OCI-LY1 (cell line): ENCODE measurements around the gene OSMR.
"Not testable (repeated sequence)": the region's sequence is repeated elsewhere in the genome, so short reads cannot be mapped to it uniquely, and the experiment has no call there.

Experiments
- H2AFZ ChIP-seq: fragments of 200-600 bp; sonication (generic), shearing (Covaris generic); 2 replicates; pipeline ENCODE4 v1.6.0; 2014; ENCODE audit warnings: antibody characterized with exemption, mild to moderate bottlenecking, low read length
- H3F3A ChIP-seq: fragments of 200-600 bp; sonication (generic), shearing (Covaris generic); 2 replicates; pipeline ENCODE4 v1.6.0; 2014; ENCODE audit warnings: mild to moderate bottlenecking, antibody characterized with exemption, low read length, moderate library complexity; ENCODE audit not compliant: insufficient read depth
- H3K27ac ChIP-seq: fragments of 200-600 bp; sonication (generic); 2 replicates; pipeline ENCODE4 v1.5.1; 2014; ENCODE audit warnings: low read length, mixed run types, mild to moderate bottlenecking, low read depth; ENCODE audit not compliant: poor library complexity, severe bottlenecking
- H3K27me3 ChIP-seq: fragments of 200-600 bp; sonication (generic); 2 replicates; pipeline ENCODE4 v1.6.0; 2014; ENCODE audit warnings: antibody characterized with exemption, mild to moderate bottlenecking, low read length, moderate library complexity; ENCODE audit not compliant: insufficient read depth
- H3K36me3 ChIP-seq: fragments of 200-600 bp; sonication (generic); 2 replicates; pipeline ENCODE4 v1.6.1; 2014; ENCODE audit warnings: mild to moderate bottlenecking, antibody characterized with exemption, low read length, moderate library complexity, mixed read lengths; ENCODE audit not compliant: insufficient read depth
- H3K4me1 ChIP-seq: fragments of 200-600 bp; sonication (generic); 2 replicates; pipeline ENCODE4 v1.5.1; 2014; ENCODE audit warnings: mild to moderate bottlenecking, low read length, moderate library complexity; ENCODE audit not compliant: insufficient read depth, severe bottlenecking
- H3K4me2 ChIP-seq: fragments of 200-600 bp; sonication (generic), shearing (Covaris generic); 2 replicates; pipeline ENCODE4 v1.6.1; 2014; ENCODE audit warnings: low read length
- H3K4me3 ChIP-seq: fragments of 200-600 bp; sonication (generic); 2 replicates; pipeline ENCODE4 v1.5.1; 2014; ENCODE audit warnings: low read length, low read depth, mild to moderate bottlenecking, mixed read lengths; ENCODE audit not compliant: poor library complexity, severe bottlenecking
- H3K79me2 ChIP-seq: fragments of 200-600 bp; shearing (Covaris generic); 2 replicates; pipeline ENCODE4 v1.6.1; 2016; ENCODE audit warnings: mixed run types, low read length, mixed read lengths; ENCODE audit not compliant: insufficient read depth
- H3K9ac ChIP-seq: fragments of 200-600 bp; sonication (generic), shearing (Covaris generic); 2 replicates; pipeline ENCODE4 v1.6.1; 2014; ENCODE audit warnings: mild to moderate bottlenecking, low read length, mixed read lengths
- H3K9me2 ChIP-seq: fragments of 200-600 bp; sonication (generic), shearing (Covaris generic); 2 replicates; pipeline ENCODE4 v1.6.1; 2014; ENCODE audit warnings: low read depth, mild to moderate bottlenecking, low read length, mixed read lengths
- H3K9me3 ChIP-seq: fragments of 200-600 bp; shearing (Covaris generic); 2 replicates; pipeline ENCODE4 v1.6.1; 2014; ENCODE audit warnings: low read length, mixed read lengths
- H4K20me1 ChIP-seq: fragments of 200-600 bp; sonication (generic), shearing (Covaris generic); 2 replicates; pipeline ENCODE4 v1.6.0; 2016; ENCODE audit warnings: mild to moderate bottlenecking, low read length; ENCODE audit not compliant: insufficient read depth
- EZH2 ChIP-seq: fragments of 200-600 bp; sonication (generic), shearing (Covaris generic); IDR thresholded peaks from 2 replicates; pipeline ENCODE4 v1.8.0; 2017; ENCODE audit warnings: borderline replicate concordance, mixed run types, mild to moderate bottlenecking, antibody characterized with exemption, low read length, moderate library complexity, mixed read lengths
- TF ChIP-seq, protein P1 (sequence below): fragments of 200-600 bp; sonication (generic), shearing (Covaris generic); IDR thresholded peaks from 2 replicates; pipeline ENCODE4 v1.5.1; 2017; ENCODE audit warnings: mild to moderate bottlenecking, antibody characterized with exemption, low read length, moderate library complexity, mixed read lengths

Gene OSMR

DNA sequence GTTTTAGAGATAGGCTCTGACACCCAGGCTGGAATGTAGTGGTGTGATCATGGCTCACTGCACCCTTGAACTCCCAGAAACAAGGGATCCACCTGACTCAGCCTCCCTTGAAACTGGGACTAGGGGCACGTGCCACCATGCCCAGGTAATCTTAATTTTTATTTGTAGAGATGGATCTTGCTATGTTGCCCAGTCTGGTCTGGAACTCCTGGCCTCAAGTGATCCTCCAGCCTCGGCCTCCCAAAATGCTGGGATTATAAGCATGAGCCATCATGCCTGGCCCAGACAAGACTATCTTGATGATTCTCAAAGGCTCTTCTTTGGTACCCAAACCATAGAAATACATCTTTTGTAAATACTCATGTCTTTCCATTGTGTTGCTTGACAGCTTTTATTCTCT, 10.8 kb downstream of the OSMR start:
- no peak overlapping the region for H3K4me3 ChIP-seq
- H3F3A ChIP-seq = no peaks in the 10 kb centered on the region
- H3K9me2 ChIP-seq = no peaks in the 10 kb centered on the region
- H3K9ac ChIP-seq = no peak overlapping the region
- no peak overlapping the region for H3K27ac ChIP-seq
- H3K79me2 ChIP-seq = no peaks in the 10 kb centered on the region
- no peaks in the 10 kb centered on the region for H3K4me1 ChIP-seq
- no peaks in the 10 kb centered on the region for H3K27me3 ChIP-seq
- no peaks in the 10 kb centered on the region for H4K20me1 ChIP-seq
- H3K4me2 ChIP-seq = no peak overlapping the region
- no peaks in the 10 kb centered on the region for H3K36me3 ChIP-seq
- no peak for TF ChIP-seq EZH2
- TF ChIP-seq, protein P1, sequence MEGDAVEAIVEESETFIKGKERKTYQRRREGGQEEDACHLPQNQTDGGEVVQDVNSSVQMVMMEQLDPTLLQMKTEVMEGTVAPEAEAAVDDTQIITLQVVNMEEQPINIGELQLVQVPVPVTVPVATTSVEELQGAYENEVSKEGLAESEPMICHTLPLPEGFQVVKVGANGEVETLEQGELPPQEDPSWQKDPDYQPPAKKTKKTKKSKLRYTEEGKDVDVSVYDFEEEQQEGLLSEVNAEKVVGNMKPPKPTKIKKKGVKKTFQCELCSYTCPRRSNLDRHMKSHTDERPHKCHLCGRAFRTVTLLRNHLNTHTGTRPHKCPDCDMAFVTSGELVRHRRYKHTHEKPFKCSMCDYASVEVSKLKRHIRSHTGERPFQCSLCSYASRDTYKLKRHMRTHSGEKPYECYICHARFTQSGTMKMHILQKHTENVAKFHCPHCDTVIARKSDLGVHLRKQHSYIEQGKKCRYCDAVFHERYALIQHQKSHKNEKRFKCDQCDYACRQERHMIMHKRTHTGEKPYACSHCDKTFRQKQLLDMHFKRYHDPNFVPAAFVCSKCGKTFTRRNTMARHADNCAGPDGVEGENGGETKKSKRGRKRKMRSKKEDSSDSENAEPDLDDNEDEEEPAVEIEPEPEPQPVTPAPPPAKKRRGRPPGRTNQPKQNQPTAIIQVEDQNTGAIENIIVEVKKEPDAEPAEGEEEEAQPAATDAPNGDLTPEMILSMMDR = no peak
- no peak overlapping the region for H2AFZ ChIP-seq
- no peaks in the 10 kb centered on the region for H3K9me3 ChIP-seq

DNA sequence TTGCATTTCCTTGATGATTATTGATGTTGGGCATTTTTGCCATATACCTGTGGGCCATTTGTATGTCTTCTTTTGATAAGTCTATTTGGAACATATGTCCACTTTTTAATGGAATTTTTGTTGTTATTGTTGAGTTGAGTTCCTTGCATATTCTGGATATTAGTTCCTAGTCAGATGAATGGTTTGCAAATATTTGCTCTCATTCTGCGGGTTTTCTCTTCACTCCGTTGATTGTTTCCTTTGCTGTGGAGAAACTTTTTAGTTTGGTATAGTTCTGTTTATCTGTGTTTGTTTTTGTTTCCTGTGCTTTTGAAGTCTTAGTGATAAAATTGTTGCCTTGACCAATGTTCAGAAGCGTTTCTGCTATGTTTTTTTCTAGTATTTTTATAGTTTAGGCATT, 13.0 kb downstream of the OSMR start:
- Histone ChIP-seq H3F3A (no peaks in the 10 kb centered on the region), H3K4me3 (no peak overlapping the region), H3K4me1 (no peaks in the 10 kb centered on the region), H3K9me2 (no peaks in the 10 kb centered on the region), H3K9ac (no peak overlapping the region), H3K27me3 (no peaks in the 10 kb centered on the region), H2AFZ (no peak overlapping the region), H3K4me2 (no peak overlapping the region), H3K27ac (no peak overlapping the region), H4K20me1 (no peaks in the 10 kb centered on the region), H3K79me2 (no peaks in the 10 kb centered on the region), H3K9me3 (no peaks in the 10 kb centered on the region), H3K36me3 (no peaks in the 10 kb centered on the region)
- no peak for TF ChIP-seq EZH2
- TF ChIP-seq, protein P1 = no peak

DNA sequence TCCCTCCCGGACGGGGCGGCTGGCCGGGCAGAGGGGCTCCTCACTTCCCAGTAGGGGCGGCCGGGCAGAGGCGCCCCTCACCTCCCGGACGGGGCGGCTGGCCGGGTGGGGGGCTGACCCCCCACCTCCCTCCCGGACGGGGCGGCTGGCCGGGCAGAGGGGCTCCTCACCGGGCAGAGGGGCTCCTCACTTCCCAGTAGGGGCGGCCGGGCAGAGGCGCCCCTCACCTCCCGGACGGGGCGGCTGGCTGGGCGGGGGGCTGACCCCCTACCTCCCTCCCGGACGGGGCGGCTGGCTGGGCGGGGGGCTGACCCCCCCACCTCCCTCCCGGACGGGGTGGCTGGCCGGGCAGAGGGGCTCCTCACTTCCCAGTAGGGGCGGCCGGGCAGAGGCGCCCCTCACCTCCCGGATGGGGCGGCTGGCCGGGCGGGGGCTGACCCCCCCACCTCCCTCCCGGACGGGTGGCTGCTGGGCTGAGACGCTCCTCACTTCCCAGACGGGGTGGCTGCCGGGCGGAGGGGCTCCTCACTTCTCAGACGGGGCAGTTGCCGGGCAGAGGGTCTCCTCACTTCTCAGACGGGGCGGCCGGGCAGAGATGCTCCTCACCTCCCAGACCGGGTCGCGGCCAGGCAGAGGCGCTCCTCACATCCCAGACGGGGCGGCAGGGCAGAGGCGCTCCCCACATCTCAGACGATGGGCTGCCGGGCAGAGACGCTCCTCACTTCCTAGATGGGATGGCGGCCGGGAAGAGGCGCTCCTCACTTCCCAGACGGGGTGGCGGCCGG, 16.4 kb downstream of the OSMR start:
- H3K4me1 ChIP-seq, H4K20me1 ChIP-seq, H3K4me2 ChIP-seq, H3K9ac ChIP-seq, H3K9me3 ChIP-seq, H3K4me3 ChIP-seq, H3F3A ChIP-seq, H3K27ac ChIP-seq, H3K79me2 ChIP-seq, H2AFZ ChIP-seq, H3K27me3 ChIP-seq, H3K9me2 ChIP-seq, H3K36me3 ChIP-seq: not testable (repeated sequence)
